Common myeloid progenitor, CD34-positive (primary cell): Measurements from ENCODE around the gene RNF227. TPM values are rescaled to one million over a fixed set of nuclear protein-coding genes. Genes with fewer than 3 reads are reported as not detected.
"Not testable (repeated sequence)": the region's sequence is repeated elsewhere in the genome, so short reads cannot be mapped to it uniquely, and the experiment has no call there.

ENCODE experiments used
- CTCF ChIA-PET: fragments of 350-600 bp; sonication (Branson Sonifier 250); formaldehyde crosslinking; loops from one replicate; lab custom pipeline; 2021; ENCODE audit warnings: antibody characterized with exemption; lab: Charles Lee
- POLR2A ChIA-PET: fragments of 350-600 bp; sonication (Branson Sonifier 250); formaldehyde crosslinking; loops from one replicate; lab custom pipeline; 2021; ENCODE audit warnings: antibody characterized with exemption; lab: Charles Lee
- DNase-seq, 3 donors: peaks; one replicate each; pipeline versions ENCODE4 v3.0.0 to v3.0.0-alpha.2; 2013
- H3K27ac ChIP-seq, 2 experiments: 1 replicate in 1 of 2; 2 replicates in 1 of 2; pipeline ENCODE4 v1.7.0; 2013; ENCODE audit warnings: inconsistent platforms in 2 of 2, low read length in 2 of 2, mild to moderate bottlenecking in 2 of 2, low read depth in 1 of 2, moderate library complexity in 1 of 2; ENCODE audit not compliant: severe bottlenecking in 2 of 2, insufficient read depth in 1 of 2, poor library complexity in 1 of 2
- H3K27me3 ChIP-seq, 5 experiments: replicated peaks in 2 of 5; 1 replicate in 3 of 5; 2 replicates in 2 of 5; pipeline versions ENCODE4 v1.6.1 to v1.7.0; 2013; ENCODE audit warnings: low read length in 4 of 5, mild to moderate bottlenecking in 2 of 5, moderate library complexity in 2 of 5, inconsistent platforms in 1 of 5; ENCODE audit not compliant: insufficient read depth in 5 of 5, control insufficient read depth in 4 of 5
- H3K36me3 ChIP-seq, 4 experiments: 1 replicate in 2 of 4; 2 replicates in 2 of 4; pipeline versions ENCODE4 v1.6.1 to v1.7.0; 2013; ENCODE audit warnings: low read length in 3 of 4, control low read depth in 1 of 4, mild to moderate bottlenecking in 1 of 4; ENCODE audit not compliant: control insufficient read depth in 4 of 4, insufficient read depth in 4 of 4
- H3K4me1 ChIP-seq, 4 experiments: 1 replicate in 3 of 4; 2 replicates in 1 of 4; pipeline versions ENCODE4 v1.6.1 to v1.7.1; 2013; ENCODE audit warnings: low read length in 3 of 4, mild to moderate bottlenecking in 3 of 4, control low read depth in 1 of 4, inconsistent platforms in 1 of 4, moderate library complexity in 1 of 4; ENCODE audit not compliant: control insufficient read depth in 4 of 4, insufficient read depth in 4 of 4; ENCODE audit errors: control extremely low read depth in 1 of 4
- H3K4me3 ChIP-seq, 7 experiments: 1 replicate in 4 of 7; 2 replicates in 3 of 7; pipeline versions ENCODE4 v1.5.1 to v1.7.0; 2013; ENCODE audit warnings: mild to moderate bottlenecking in 7 of 7, low read length in 6 of 7, moderate library complexity in 6 of 7, inconsistent platforms in 2 of 7, low read depth in 2 of 7, control low read depth in 1 of 7; ENCODE audit not compliant: insufficient read depth in 4 of 7, control insufficient read depth in 1 of 7; ENCODE audit errors: extremely low read depth in 1 of 7
- H3K9me3 ChIP-seq, 5 experiments: 1 replicate in 4 of 5; 2 replicates in 1 of 5; pipeline versions ENCODE4 v1.6.1 to v1.7.1; 2013; ENCODE audit warnings: low read length in 4 of 5, mild to moderate bottlenecking in 2 of 5, inconsistent platforms in 1 of 5, low read depth in 1 of 5, moderate library complexity in 1 of 5; ENCODE audit not compliant: control insufficient read depth in 4 of 5, insufficient read depth in 2 of 5; ENCODE audit errors: control extremely low read depth in 1 of 5
- WGBS: methylation state at CpG from one replicate; pipeline ENCODE4 v1.1.5; 2013; ENCODE audit not compliant: insufficient coverage; 5-methylcytosine and 5-hydroxymethylcytosine counted together
- polyA plus RNA-seq: library from polyadenylated mRNA; unstranded; fragments of 120-200 nt; gene quantifications from one replicate; pipeline ENCODE4 v1.2.1, GENCODE V29; 2013

Gene RNF227
- polyA plus RNA-seq = 2.8 TPM

DNA sequence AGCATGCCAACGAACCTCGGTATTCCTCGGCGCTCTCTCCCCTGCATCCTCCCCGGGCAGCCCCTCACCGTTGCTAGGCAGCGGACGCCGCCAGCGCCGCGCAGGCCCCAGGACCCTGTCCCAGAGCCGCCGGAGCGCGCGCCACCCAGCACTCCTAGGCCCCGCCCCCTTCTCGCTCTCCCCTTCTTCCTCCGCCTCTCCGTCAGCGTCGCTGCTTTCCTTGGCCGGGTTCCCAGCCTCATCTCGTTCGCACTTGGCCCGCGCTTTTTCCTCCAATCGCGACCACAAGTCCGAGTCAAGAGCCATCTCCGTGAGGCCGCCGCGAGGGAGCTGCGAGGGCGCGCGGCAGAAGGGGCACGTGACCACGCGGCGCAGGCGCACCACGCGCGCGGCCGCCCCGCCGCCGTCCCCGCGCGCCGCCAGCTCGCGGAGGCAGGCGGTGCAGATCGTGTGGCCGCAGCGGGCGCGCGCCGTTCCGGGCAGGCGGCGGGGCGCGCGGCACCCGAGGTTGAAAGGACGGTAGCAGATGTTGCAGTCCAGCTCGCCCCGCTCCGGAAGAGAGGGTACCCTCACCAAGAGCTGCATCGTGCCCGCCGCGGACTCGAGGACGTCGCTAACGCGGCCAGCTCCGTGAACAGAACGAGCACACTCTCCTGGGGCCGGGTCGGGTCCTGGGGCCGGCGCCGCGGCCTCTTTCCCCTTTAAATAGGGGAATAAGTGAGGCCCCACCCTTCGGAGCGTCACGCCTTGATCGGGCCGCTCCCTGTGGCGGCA, at the start of gene RNF227:
Gene RNF227, minus strand, starts transcription at position 679 of the 774 bp plus-strand sequence. Its CDS starts 94 bp downstream, at position 585.
- Histone ChIP-seq H3K9me3 (no peaks in the 10 kb centered on the region), H3K4me1 (peaks cover 0 to 27% (median 22%) of the 10 kb centered on the region in 4 experiments), H3K27me3 (peaks cover 0 to 3% (median 0%) of the 10 kb centered on the region in 5 experiments), H3K36me3 (peaks cover 0 to 20% (median 12%) of the 10 kb centered on the region in 4 experiments), H3K27ac (peak within 1 kb of the TSS in 1 of 2 experiments; percentile 36), H3K4me3 (peak within 1 kb of the TSS; percentile 11 to 80 (median 48))
- POLR2A ChIA-PET = interaction anchor here (0.5 to 2.2 kb wide), 8 partner anchors 16 to 293 kb away, joined by 3 to 13 read pairs (median 4); partner anchors contain the start of genes CNTROB and TRAPPC1
- WGBS = under 1% methylated on average over 62 of the region's 100 CpGs
- CTCF ChIA-PET = interaction anchor here (0.6 to 15.5 kb wide), 18 partner anchors 10 to 230 kb away, joined by 3 to 209 read pairs (median 4); partner anchors contain the start of genes GUCY2D and KCNAB3
- DNase-seq = peak; percentile 93 to 96 (median 96)

DNA sequence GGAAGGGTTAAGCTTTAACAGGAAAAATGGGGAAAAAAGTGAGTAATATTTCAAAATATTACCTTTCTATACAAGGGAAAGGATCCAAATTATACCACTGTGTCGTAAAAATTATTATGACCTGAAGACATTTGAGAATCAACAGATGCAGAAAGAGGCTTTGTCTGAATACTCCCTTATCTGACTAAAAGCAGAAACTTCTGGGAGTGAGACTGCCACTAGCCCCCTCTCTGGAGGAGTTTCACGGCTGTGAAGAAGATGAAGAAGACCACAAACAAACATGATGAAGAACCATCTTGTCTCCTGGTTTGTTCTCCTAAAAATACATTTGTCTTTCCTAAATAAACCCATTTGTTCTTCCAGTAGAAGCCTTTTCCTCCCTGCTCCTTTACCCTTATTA, 45.3 kb upstream of the RNF227 start:
- no CpG with 5 or more reads among the region's 2 CpGs for WGBS
- Histone ChIP-seq H3K4me3 (no peak overlapping the region), H3K4me1 (no peaks in the 10 kb centered on the region), H3K27me3 (peaks cover 0 to 3% (median 0%) of the 10 kb centered on the region in 5 experiments), H3K9me3 (no peaks in the 10 kb centered on the region), H3K36me3 (no peaks in the 10 kb centered on the region), H3K27ac (no peak overlapping the region)
- ChIA-PET POLR2A (no interaction called here), CTCF (interaction anchor here (0.6 to 1.3 kb wide), 2 partner anchors 8 to 29 kb away, joined by 3 to 4 read pairs; no protein-coding TSS in a partner anchor)
- no peak for DNase-seq

DNA sequence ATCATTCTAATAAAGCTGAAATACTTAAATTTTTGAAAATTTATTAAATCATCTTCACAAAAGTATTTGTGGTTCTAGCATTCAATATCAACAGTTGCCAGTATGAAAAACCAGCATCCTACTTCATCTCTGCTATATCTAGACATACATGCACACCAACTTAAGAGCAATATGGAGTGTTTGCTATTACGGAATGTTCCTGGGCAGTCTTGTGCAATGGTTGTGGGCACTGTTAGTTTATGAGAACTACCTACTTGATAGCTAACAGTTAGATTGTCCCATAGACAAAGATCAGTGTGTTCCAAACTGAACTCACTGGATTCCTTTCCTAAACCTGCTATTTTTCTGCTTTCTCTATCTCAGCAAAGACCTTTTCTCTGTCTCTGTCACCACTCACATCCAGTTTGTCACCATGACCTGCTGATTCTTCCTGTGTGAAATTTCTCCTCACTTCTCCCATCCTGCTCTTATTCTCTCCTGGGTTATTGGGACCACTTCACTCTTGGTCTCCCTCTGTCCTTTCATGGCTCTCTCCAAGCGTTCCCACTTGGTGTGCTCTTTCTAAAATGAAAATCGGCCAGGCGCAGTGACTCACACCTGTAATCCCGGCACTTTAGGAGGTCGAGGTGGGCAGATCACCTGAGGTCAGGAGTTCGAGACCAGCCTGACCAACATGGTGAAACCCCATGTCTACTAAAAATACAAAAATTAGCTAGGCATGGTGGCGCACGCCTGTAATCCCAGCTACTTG, 43.6 kb upstream of the RNF227 start:
- Histone ChIP-seq H3K9me3 (no peaks in the 10 kb centered on the region), H3K4me1 (no peaks in the 10 kb centered on the region), H3K4me3 (no peak overlapping the region), H3K27ac (no peak overlapping the region), H3K36me3 (no peaks in the 10 kb centered on the region), H3K27me3 (peaks cover 0 to 3% (median 0%) of the 10 kb centered on the region in 5 experiments)
- CTCF ChIA-PET = interaction anchor here (1.0 to 1.2 kb wide), 2 partner anchors 97 to 101 kb away, joined by 3 read pairs; no protein-coding TSS in a partner anchor
- WGBS = 90% methylated on average over 3 of the region's 9 CpGs
- DNase-seq = no peak
- POLR2A ChIA-PET = no interaction called here

DNA sequence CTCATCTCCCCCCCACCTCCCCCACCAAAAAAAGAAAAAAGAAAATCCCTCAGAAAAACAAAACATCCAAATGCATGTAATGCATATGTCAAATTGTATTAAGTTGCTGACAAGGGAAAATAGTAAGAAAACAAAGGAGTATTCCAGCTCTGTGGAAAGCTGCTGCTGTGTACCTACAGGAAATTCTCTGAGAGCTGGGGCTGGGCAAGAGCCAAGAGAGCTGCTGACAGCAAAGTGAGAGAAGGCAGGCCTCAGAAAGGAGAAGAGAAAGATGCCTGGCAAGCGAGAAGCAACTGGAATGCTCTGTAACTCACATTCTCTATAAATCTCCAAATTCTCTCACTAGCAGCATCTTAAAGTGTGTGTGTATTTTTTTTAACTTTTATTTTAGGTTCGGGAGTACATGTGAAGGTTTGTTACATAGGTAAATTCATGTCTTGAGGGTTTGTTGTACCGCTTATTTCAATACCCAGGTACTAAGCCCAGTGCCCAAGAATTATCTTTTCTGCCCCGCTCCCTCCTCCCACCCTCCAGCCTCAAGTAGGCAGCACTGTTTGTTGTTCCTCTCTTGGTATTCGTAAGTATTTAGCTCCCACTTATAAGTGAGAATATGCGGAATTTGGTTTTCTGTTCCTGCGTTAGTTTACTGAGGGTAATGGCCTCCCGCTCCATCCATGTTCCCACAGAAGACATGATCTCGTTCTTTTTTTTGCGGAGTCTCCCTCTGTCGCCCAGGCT, 40.3 kb upstream of the RNF227 start:
- DNase-seq = no peak
- H3K4me1 ChIP-seq = no peaks in the 10 kb centered on the region
- CTCF ChIA-PET = interaction anchor here (0.6 to 1.0 kb wide), 3 partner anchors 11 to 32 kb away, joined by 3 to 6 read pairs (median 3); no protein-coding TSS in a partner anchor
- H3K27ac ChIP-seq = no peak overlapping the region
- 94% methylated on average over 6 of the region's 11 CpGs for WGBS
- H3K4me3 ChIP-seq = no peak overlapping the region
- no peaks in the 10 kb centered on the region for H3K36me3 ChIP-seq
- peaks cover 0 to 3% (median 0%) of the 10 kb centered on the region in 5 experiments for H3K27me3 ChIP-seq
- no peaks in the 10 kb centered on the region for H3K9me3 ChIP-seq
- POLR2A ChIA-PET = no interaction called here

DNA sequence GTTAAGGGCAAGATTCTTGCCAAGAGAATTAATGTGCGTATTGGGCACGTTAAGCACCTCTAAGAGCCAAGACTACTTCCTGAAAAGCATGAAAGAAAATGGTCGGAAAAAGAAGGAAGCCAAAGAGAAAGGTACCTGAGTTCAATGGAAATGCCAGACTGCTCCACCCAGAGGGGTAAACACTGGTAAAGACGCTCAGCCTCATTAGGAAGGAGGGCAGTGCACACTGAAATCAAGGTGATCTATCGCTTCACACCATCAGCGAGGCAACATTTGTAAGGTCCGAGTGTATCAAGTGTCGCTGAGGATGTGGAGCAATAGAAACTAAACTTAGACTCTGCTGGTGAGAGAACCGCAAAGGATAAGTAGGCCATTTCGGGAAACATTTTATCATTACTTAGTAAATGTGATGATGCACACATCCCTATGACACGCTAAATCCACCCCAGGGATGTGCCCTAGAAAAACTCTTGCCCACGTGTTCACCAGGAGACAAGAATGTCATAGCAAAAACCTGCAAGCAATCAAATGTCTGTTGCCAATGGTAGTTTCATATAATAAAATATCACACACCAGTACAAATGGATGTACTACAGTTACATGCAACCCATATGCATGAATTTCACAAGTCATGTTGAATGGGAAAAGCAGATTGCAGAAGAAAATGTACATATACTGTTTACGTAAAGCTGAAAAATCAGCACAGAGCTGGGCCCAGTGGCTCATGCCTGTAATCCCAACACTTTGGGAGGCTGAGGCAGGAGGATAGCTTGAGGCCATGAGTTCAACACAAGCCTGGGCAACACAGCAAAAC, 39.5 kb upstream of the RNF227 start:
- peaks cover 0 to 3% (median 0%) of the 10 kb centered on the region in 5 experiments for H3K27me3 ChIP-seq
- WGBS = 81% methylated on average over 9 of the region's 13 CpGs
- no peak overlapping the region for H3K27ac ChIP-seq
- no peaks in the 10 kb centered on the region for H3K9me3 ChIP-seq
- H3K4me3 ChIP-seq = no peak overlapping the region
- no peak for DNase-seq
- ChIA-PET POLR2A (no interaction called here), CTCF (interaction anchor here (0.6 kb wide), 1 partner anchor 33 kb away, joined by 3 read pairs; no protein-coding TSS in a partner anchor)
- H3K36me3 ChIP-seq = peaks cover 0 to 1% (median 0%) of the 10 kb centered on the region in 4 experiments
- H3K4me1 ChIP-seq = no peaks in the 10 kb centered on the region

DNA sequence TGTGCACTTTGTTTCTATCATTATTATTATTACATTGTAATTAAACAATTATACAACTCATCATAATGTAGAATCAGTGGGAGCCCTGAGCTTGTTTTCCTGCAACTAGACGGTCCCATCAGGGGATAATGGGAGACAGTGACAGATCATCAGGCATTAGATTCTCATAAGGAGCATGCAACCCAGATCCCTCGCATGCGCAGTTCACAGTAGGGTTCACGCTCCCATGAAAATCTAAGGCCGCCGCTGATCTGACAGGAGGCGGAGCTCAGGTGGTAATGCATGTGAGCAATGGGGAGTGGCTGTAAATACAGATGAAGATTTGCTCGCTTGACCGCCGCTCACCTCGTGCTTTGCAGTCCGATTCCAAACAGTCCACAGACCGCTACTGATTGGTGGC, 37.2 kb upstream of the RNF227 start:
- H3K4me3 ChIP-seq, H3K27ac ChIP-seq, POLR2A ChIA-PET, H3K27me3 ChIP-seq, DNase-seq, H3K4me1 ChIP-seq, H3K9me3 ChIP-seq: not testable (repeated sequence)
- peaks cover 0 to 21% (median 8%) of the 10 kb centered on the region in 4 experiments for H3K36me3 ChIP-seq
- 99% methylated on average over 13 of the region's 13 CpGs for WGBS
- CTCF ChIA-PET = interaction anchor here (1.0 to 1.9 kb wide), 3 partner anchors 8 to 23 kb away, joined by 4 to 7 read pairs (median 5); no protein-coding TSS in a partner anchor
